ENCODE results near the gene TP53I3.

TP53I3 gene

GRCh38 chr2:24075259-24075658 is 9.4 kb downstream of the TP53I3 start:
- H3K9me3 ChIP-seq = no peaks in the 10 kb centered on the region
- peak overlapping the region; percentile 100 for H3K4me3 ChIP-seq (ENCODE audit: low read depth, low read length)
- H3K27me3 ChIP-seq = no peaks in the 10 kb centered on the region
- peaks cover 14% of the 10 kb centered on the region for H3K36me3 ChIP-seq
- TF ChIP-seq CTCF (IDR thresholded peaks at IDR 0.05; ENCODE audit: low read depth, low read length) = no peak
- no peaks in the 10 kb centered on the region for H3K4me1 ChIP-seq
- no peak for DNase-seq

GRCh38 chr2:24073816-24074215 is 10.8 kb downstream of the TP53I3 start:
- DNase-seq = no peak
- H3K4me1 ChIP-seq = no peaks in the 10 kb centered on the region
- peaks cover 17% of the 10 kb centered on the region for H3K36me3 ChIP-seq
- no peak for TF ChIP-seq CTCF (IDR thresholded peaks at IDR 0.05; ENCODE audit: low read depth, low read length)
- no peaks in the 10 kb centered on the region for H3K9me3 ChIP-seq
- no peak overlapping the region for H3K4me3 ChIP-seq (ENCODE audit: low read depth, low read length)
- H3K27me3 ChIP-seq = no peaks in the 10 kb centered on the region

GRCh38 chr2:24072259-24072658 is 12.4 kb downstream of the TP53I3 start:
- Histone ChIP-seq H3K4me3 (ENCODE audit: low read depth, low read length) (no peak overlapping the region), H3K36me3 (peaks cover 32% of the 10 kb centered on the region), H3K27me3 (no peaks in the 10 kb centered on the region), H3K4me1 (no peaks in the 10 kb centered on the region), H3K9me3 (no peaks in the 10 kb centered on the region)
- TF ChIP-seq CTCF (IDR thresholded peaks at IDR 0.05; ENCODE audit: low read depth, low read length) = no peak
- no peak for DNase-seq

GRCh38 chr2:24065341-24065740 is 19.3 kb downstream of the TP53I3 start:
- TF ChIP-seq CTCF (IDR thresholded peaks at IDR 0.05; ENCODE audit: low read depth, low read length) = no peak
- no peak for DNase-seq
- Histone ChIP-seq H3K4me3 (ENCODE audit: low read depth, low read length) (no peak overlapping the region), H3K9me3 (no peaks in the 10 kb centered on the region), H3K36me3 (peaks cover 22% of the 10 kb centered on the region), H3K27me3 (no peaks in the 10 kb centered on the region), H3K4me1 (no peaks in the 10 kb centered on the region)

- no peak for DNase-seq
- Histone ChIP-seq H3K4me1 (no peaks in the 10 kb centered on the region; the same call in none of the 2 replicates), H3K36me3 (no peaks in the 10 kb centered on the region), H3K9me3 (no peaks in the 10 kb centered on the region), H3K4me3 (ENCODE audit: low read depth, low read length) (no peak overlapping the region), H3K27me3 (no peaks in the 10 kb centered on the region)
- TF ChIP-seq CTCF (IDR thresholded peaks at IDR 0.05; ENCODE audit: low read depth, low read length) = no peak
These were observed 25.9 kb downstream of the TP53I3 start for GRCh38 chr2:24058564-24059271.

GRCh38 chr2:24055750-24056149 is 28.9 kb downstream of the TP53I3 start:
- TF ChIP-seq CTCF (IDR thresholded peaks at IDR 0.05; ENCODE audit: low read depth, low read length) = no peak
- no peak overlapping the region for H3K4me3 ChIP-seq (ENCODE audit: low read depth, low read length)
- H3K9me3 ChIP-seq = no peaks in the 10 kb centered on the region
- no peaks in the 10 kb centered on the region; the same call in none of the 2 replicates for H3K4me1 ChIP-seq
- no peaks in the 10 kb centered on the region for H3K36me3 ChIP-seq
- no peaks in the 10 kb centered on the region for H3K27me3 ChIP-seq
- DNase-seq = no peak

All from BE2C (cell line).